NCI-H1092 (cell line): ENCODE measurements around the gene EIF4E1B.

ENCODE experiments used
- DNase-seq: peaks from one replicate; lab custom pipeline; 2025; lab: John Stamatoyannopoulos, UW

The EIF4E1B gene

GRCh38 chr5:176606032-176606431 is 24.4 kb upstream of the EIF4E1B start:
- no peak for DNase-seq

- DNase-seq, result no peak
Measured at GRCh38 chr5:176606875-176607274, 23.6 kb upstream of the EIF4E1B start.

- DNase-seq, result no peak
Measured at GRCh38 chr5:176608142-176608705, 22.3 kb upstream of the EIF4E1B start.

GRCh38 chr5:176608937-176609723 is 21.3 kb upstream of the EIF4E1B start:
- DNase-seq, result no peak

- peak; percentile 61 for DNase-seq
Measured at GRCh38 chr5:176609724-176610434, 20.6 kb upstream of the EIF4E1B start, which contains the start of gene GPRIN1. Gene GPRIN1 (minus strand): TSS chr5:176610156. CDS start chr5:176599834, 10,322 bp downstream.

- peak; percentile 6 for DNase-seq
Measured at GRCh38 chr5:176610435-176610773, 20.1 kb upstream of the EIF4E1B start.

DNA sequence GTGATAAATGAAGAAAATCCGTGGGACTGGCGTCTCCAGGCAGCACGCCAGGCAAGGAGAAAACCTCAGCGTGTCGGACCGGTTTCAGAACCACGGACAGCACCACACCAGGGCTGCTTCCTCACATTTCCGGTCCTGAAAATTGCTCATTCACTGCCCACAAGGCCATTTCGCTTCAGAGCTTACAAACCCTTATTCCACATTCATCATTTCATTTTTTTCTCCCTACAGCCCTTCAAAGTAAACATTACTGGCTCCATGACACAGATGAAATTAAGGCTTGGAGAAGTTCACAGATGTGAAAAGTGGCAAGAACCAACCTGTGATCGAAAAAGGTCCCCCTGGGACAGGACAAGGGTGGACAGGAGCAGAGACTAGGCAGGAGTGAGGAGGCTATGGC is 19.0 kb upstream of the EIF4E1B start:
- DNase-seq, result no peak

GRCh38 chr5:176612008-176612407 is 18.5 kb upstream of the EIF4E1B start:
- no peak for DNase-seq

- no peak for DNase-seq
Measured at GRCh38 chr5:176612855-176613254, 17.6 kb upstream of the EIF4E1B start.

- DNase-seq, result no peak
Measured at GRCh38 chr5:176614805-176615478, 15.5 kb upstream of the EIF4E1B start.

DNA sequence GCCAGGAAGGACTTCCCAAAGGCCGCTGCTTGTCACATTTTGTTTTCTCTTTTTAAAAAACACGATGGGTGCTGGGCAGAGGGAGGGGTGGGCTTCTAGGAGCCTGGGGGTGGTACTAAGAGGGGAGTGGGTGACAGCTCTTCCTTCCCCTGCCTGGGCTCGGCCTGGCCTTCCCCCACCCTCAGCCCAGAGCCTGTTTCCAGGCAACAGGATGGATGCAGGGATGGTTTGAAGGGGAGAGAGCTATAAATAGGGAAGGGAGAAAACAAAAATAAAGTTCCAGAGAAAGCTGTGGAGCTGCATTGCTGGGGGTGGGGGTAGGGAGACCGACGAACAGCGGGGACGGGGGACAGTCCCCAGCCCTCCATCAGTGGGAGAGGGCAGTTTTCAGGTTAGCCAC is 14.0 kb upstream of the EIF4E1B start:
- no peak for DNase-seq

DNA sequence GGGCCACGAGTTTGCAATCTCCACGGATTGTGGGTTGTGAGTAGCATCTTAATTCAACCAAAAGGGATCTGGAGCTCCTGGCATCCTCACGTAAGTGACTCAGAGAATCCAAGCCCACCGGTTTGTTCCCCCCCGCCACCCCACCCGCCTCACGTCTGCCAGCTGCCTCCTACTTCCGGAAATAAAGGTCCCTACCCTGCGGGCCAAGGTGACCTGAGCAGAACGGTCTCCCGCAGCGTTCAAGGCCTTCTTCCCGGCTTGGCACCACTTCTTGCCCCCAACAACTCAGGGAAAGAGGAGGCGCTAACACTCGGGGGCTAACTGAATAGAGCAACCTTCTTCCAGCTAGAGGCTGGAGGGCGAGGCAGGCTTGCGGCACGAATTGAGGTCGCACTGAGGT is 11.7 kb upstream of the EIF4E1B start:
- DNase-seq, result no peak

DNA sequence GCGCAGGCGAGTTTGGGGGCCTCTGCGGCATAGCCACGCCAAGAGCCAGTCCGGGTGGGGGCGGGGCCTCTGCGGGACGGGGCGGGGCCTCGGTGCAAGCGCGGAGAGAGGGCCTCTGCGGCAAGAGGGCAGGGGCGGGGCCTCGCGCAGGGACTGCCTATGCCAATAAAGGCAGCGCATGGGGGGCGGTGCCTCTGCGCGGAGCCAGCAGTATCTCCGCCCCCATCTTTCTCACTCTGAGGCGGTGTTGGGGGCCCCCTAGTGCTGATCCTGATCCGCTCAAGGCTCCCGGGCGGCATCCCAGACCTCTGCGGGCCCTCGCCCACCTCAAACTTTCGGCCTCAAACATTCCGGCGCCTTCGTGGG is 11.3 kb upstream of the EIF4E1B start:
- DNase-seq, result no peak

GRCh38 chr5:176619569-176620332 is 10.7 kb upstream of the EIF4E1B start:
- DNase-seq, result no peak

GRCh38 chr5:176620333-176620981 is 10.0 kb upstream of the EIF4E1B start:
- no peak for DNase-seq

DNA sequence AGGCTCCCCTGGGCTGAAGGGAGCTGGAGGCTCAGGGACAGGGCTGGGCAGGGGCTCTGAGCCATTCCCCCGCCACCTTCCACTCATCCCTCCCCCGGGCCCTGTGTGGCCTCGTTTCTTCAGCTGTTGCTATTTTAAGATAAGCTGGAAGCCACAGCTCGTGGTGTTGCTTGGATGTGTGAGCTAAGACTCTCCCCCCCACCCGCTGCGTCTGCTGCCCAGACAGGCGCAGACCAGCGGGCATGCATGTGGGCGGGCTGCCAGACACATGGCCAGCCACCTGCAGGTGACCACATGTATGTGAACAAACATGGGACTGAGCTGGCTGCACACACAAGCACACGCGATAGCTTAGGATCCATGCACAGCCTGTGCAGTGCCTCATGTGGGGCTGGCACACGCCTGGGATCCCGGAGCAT is 8.8 kb upstream of the EIF4E1B start:
- no peak for DNase-seq

GRCh38 chr5:176624142-176624541 is 6.3 kb upstream of the EIF4E1B start:
- DNase-seq, result no peak

DNA sequence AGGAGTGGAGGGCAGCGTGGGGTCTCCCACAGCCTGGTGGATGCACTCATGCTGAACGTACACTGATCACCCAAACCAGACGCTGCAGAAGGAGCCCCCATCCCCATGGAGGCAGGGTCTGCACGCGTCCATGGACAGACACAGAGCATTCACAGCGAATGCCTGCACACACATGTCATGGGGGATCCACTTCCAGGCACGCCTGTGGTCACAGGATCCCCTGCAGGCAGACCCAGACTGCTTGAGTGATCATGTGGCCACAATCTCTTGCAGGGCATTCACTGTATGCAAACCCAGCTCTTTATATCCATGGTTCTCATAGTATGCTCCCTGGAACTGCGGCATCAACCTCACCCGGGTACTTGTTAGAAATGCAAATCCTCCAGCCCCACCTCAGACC is 5.5 kb upstream of the EIF4E1B start:
- no peak for DNase-seq

DNA sequence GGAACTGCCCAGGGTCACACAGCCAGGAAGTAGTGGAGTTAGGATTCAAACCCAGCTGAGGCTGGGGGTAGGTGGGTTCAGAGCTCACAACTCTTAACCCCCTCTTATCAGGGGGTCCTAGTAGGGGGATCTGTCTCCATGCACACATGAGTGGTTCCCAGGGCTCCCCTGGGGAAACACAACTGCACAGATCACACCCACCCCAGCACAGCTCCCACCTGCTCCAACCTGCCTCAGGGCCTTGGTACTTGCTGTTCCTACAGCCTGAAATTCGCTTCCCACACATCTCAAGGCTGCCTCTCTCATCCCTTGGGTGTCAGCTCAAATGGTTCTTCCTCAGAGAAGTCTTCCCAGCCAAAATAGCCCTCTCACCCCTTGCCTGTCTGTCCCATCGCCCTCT is 5.0 kb upstream of the EIF4E1B start:
- DNase-seq, result no peak

DNA sequence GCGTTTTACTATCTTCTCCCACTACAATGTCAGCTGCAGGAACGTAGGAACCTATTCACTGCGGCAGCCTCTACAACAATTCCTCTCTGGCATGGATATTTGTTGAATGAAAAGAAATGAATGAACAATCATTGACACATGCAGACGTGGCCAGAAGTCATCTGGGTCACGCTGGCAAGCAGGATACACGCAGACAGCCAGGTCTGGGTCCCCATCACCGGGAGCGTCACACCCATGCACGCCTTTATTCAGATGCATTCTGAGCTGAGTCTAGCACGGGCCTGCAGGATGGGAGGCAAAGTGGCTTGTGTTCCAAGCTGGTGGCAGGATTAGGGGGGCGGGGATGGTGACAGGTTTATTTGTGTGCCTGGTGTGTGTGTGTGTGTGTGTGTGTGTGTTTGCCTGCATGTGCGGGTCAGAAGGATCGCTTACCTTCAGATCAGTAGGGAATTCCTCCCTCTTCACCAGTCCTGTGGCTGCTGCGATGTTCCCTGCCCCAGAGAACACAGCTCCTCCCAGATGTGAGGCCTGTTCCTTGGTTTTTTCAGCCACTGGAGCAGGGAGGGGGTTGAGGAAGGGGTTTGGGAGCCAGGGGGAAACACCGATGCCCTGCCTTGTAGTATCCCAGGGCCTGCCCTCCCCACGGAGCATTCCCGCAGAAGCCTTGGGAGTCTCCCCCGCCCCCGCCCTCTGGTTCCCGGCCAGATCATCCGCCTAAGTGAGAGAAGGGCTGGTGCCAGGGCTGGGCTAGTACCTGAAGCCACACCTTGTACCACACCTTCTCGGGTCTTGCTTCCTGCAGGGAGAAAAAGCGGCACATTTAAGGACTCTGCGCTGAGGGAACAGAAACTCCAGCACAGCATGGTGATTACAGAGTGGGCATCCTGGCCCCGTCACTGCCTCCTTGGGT is 4.3 kb upstream of the EIF4E1B start:
- no peak for DNase-seq
